HG03045 (cell line): Measurements from ENCODE around the gene PEX3.
A peak's percentile ranks its signal among the peaks of the same experiment; 100 is the strongest.
"Not testable (repeated sequence)": the region's sequence is repeated elsewhere in the genome, so short reads cannot be mapped to it uniquely, and the experiment has no call there.

ENCODE experiments used
- ATAC-seq: cut with Tn5 transposase; IDR thresholded peaks from one replicate; pipeline ENCODE4 v1.9.1; 2021; ENCODE audit warnings: mild to moderate bottlenecking, moderate library complexity; ENCODE audit not compliant: unreplicated experiment

Gene PEX3

GRCh38 chr6:143443096-143443495 lies 7.5 kb upstream of the PEX3 start:
- ATAC-seq, result no peak

GRCh38 chr6:143447865-143448264 lies 2.7 kb upstream of the PEX3 start:
- not testable (repeated sequence) for ATAC-seq

DNA sequence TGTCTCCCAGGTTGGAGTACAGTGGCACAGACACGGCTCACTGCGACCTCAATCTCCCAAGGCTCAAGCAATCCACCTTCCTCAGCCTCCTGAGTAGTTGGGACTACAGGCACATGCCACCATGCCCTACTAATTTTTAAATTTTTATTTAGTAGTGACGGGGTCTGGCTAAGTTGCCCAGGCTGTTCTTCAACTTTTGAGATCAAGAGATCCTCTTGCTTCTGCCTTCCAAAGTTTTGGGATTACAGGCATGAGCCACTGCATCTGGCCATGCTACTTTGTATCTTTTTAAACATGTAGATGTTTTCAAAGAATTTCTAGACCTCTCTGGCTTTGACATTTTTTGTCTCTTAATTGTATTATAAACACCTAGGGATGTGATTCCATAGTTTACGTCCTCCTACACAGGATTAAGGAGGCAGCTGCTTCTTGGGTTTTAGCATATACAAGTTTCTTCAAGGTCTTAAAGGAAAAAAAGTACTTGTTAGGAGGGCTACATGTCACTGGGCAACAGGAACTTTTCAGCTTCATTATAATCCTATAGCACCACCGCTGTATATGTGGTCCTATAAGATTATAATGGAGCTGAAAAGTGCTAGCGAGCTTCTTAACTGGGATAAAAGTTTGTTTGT lies 1.4 kb upstream of the PEX3 start:
- ATAC-seq, result no peak

DNA sequence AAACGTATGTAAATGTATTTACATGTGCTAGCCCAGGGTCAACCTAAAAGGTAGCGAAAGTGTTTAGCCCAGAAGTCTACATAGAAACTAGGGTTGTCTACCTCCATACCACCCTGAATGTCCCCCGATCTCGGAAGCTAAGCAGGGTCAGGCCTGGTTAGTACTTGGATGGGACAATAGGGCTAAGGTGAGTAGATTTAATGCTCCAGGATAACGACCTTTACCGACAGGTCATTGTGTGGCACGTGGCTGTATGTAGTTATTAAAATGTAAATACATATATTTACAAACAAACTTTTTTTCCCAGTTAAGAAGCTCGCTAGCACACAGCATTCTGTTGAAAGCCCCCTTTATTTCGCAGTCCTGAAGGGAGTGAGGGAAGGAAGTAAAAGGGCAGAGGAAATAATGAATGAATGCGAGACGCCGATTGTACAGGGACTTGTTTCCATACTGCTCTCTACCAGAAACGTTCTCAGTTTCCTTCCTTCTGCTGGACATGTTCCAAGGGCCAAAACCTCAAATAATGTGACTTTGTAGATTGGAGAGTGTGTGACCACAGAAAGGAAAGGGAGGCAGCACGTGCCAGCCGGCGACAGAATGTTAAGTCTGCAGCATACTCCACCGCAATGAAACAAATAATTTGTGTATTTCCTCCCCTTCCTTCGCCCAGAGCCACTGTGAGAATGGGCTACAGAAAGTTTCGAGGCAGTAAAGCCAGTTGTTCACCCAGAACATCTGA lies 722 bp upstream of the PEX3 start:
- peak; percentile 2 for ATAC-seq

GRCh38 chr6:143451531-143451930 lies 926 bp downstream of the PEX3 start:
- no peak for ATAC-seq

- ATAC-seq, result no peak
Measured at GRCh38 chr6:143457563-143458359, 7.2 kb downstream of the PEX3 start.

- no peak for ATAC-seq
Measured at GRCh38 chr6:143465546-143465945, 14.9 kb downstream of the PEX3 start.

- no peak for ATAC-seq
Measured at GRCh38 chr6:143468026-143468425, 17.4 kb downstream of the PEX3 start.

DNA sequence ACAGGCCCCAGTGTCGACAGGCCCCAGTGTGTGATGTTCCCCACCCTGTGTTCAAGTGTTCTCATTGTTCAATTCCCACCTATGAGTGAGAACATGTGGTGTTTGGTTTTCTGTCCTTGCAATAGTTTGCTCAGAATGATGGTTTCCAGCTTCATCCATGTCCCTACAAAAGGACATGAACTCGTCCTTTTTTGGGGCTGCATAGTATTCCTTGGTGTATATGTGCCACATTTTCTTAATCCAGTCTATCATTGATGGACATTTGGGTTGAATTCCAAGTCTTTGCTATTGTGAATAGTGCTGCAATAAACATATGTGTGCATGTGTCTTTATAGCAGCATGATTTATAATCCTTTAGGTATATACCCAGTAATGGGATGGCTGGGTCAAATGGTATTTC lies 18.2 kb downstream of the PEX3 start:
- ATAC-seq, result not testable (repeated sequence)

- no peak for ATAC-seq
Measured at GRCh38 chr6:143471822-143472221, 21.2 kb downstream of the PEX3 start.

GRCh38 chr6:143476545-143476944 lies 25.9 kb downstream of the PEX3 start:
- no peak for ATAC-seq

DNA sequence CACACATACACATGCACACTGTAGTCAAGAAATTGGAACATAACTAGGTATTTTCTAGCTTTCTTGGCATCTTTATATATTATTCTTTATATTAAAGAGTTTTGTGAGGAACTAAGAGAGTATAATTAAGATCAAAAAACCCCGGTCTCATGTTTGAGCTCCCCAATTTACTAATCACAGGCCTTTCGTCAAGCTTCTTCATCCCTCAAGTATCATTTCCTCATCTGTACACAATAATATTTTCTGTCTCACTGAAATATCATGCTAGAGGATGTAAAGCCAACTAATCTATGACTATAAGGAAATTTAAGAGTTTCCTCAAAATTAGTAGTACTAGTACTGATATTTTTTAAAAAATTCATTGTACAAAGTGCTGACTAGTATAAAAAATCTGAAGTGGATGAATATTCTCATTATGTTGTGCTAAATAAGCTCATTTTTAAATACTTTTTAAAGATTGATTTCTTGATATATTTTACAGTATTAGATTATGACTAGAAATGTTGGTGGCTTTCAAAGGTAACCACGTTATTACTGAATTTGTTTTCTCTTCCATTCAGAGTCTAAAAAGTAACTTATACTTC lies 28.0 kb downstream of the PEX3 start:
- ATAC-seq, result no peak

GRCh38 chr6:143482593-143482992 lies 32.0 kb downstream of the PEX3 start:
- no peak for ATAC-seq

GRCh38 chr6:143485967-143486366 lies 35.4 kb downstream of the PEX3 start:
- ATAC-seq, result no peak

GRCh38 chr6:143486752-143487151 lies 36.1 kb downstream of the PEX3 start:
- ATAC-seq, result no peak

- no peak for ATAC-seq
Measured at GRCh38 chr6:143490244-143490643, 39.6 kb downstream of the PEX3 start.

DNA sequence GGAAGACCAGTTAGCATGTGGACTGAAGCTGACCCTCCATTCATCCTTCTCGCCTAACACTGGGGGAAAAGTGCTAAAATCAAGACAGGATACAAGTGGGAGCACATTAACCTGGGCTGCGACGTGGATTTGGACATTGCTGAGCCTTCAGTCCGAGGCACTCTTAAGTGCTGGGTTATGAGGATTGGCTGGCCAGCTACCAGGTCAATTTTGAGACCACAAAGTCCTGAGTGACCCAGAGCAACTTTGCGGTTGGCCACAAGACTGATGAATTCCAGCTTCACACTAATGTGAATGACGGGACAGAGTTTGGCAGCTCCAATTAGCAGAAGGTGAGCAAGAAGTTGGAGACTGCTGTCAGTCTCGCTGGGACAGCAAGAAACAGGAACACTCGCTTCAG lies 40.2 kb downstream of the PEX3 start:
- ATAC-seq, result no peak

DNA sequence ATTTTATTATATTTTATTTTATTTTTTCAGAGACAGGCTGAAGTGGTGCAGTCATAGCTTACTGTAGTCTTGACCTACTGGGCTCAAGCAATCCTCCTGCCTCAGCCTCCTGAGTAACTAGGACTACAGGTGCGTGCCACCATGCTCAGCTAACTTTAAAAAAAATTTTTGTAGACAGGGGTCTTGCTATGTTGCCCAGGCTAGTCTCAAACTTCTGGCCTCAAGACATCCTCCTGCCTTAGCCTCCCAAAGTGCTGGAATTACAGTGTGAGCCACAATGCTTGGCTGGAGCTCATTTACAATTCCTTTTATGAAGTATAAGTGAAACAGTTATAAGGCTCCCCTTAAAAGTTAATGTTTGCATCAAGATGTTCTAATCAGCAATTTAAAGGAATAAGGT lies 46.4 kb downstream of the PEX3 start:
- ATAC-seq, result no peak

DNA sequence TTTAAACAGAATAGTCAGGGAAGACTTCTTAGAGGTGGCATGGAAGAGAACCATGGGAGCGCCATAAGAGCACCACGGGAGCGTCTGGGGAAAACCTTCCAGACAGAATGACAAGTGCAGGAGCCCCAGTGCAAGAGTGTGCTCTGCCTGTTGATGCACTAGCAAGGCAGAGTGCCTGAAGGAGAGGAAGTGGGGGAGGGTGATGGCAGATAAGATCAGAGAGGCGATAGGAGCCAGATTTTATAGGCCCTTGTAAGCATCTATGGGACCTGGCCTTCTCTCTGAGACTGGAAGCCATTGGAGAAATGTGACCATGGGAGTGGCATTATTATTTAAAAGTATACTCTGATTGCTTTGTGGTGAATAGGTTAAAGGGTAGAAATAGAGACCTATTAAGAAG lies 47.8 kb downstream of the PEX3 start:
- ATAC-seq, result no peak

- no peak for ATAC-seq
Measured at GRCh38 chr6:143501851-143502250, 51.2 kb downstream of the PEX3 start.

- ATAC-seq, result no peak
Measured at GRCh38 chr6:143504369-143504768, 53.8 kb downstream of the PEX3 start.

DNA sequence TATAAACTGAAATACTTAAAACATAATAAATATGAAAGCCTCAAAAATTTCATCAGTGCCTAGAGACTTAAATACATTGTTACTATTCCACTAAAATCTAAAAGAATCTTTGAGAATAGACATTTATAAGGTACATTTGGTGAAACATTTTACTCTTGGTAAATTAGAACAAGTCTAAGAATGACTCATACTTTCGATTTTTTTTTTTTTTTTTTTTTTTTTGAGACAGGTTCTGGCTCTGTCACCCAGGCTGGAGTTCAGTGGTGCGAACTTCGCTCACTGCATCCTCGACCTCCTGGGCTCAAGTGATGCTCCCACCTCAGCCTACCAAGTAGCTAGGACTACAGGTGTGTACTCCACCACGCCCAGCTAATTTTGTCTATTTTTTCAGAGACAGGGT lies 54.5 kb downstream of the PEX3 start:
- ATAC-seq, result no peak
